ENCODE data around the gene PI4K2B. TPM values are rescaled to one million over a fixed set of nuclear protein-coding genes. Genes with fewer than 3 reads are reported as not detected.

Gene PI4K2B
- total RNA-seq, 2 experiments from 2014 or later = 41.0 to 42.3 TPM

Other genes starting within 250 kb of the PI4K2B start
- not detected for gene LGI2, start 203.1 kb upstream of the PI4K2B start, total RNA-seq
- 10 to 100 TPM; 12.8 to 13.3 TPM for gene SEPSECS, start 73.6 kb upstream of the PI4K2B start, total RNA-seq
- 10 to 100 TPM; 10.6 to 11.5 TPM for gene ZCCHC4, start 78.7 kb downstream of the PI4K2B start, total RNA-seq
- 10 to 100 TPM; 26.1 to 31.5 TPM for gene ANAPC4, start 143.2 kb downstream of the PI4K2B start, total RNA-seq

Measured in activated CD4-positive, alpha-beta memory T cell treated with anti-CD3 and anti-CD28 coated beads for 36 hours (primary cell).